Measurements from ENCODE around the gene SDC4.

- TF ChIP-seq EZH2phosphoT487 (IDR thresholded peaks at IDR 0.05; ENCODE audit: insufficient read depth, low read depth) (no peak), EZH2 (IDR thresholded peaks at IDR 0.05; ENCODE audit: insufficient read depth, poor library complexity, severe bottlenecking) (no peak)
These were observed 24.0 kb upstream of the SDC4 start for GRCh38 chr20:45372241-45372640.
